VCaP (cell line): ENCODE data around the gene PLEKHG3.

Experiments used
- H3K27ac ChIP-seq: fragments of 450-650 bp; 2 replicates; pipeline ENCODE4 v1.5.1; 2017
- CTCF ChIP-seq: fragments of 450-650 bp; conservative IDR thresholded peaks from 2 replicates; pipeline ENCODE4 v1.5.1; 2017; ENCODE audit warnings: mild to moderate bottlenecking, moderate library complexity

Gene PLEKHG3

GRCh38 chr14:64762044-64763034 is 58.1 kb downstream of the PLEKHG3 start:
- peak; percentile 14; the same call in 1 of the 2 replicates for TF ChIP-seq CTCF
- peak overlapping the region; percentile 37 for H3K27ac ChIP-seq

GRCh38 chr14:64763085-64763782 is 59.0 kb downstream of the PLEKHG3 start:
- no peak for TF ChIP-seq CTCF

GRCh38 chr14:64763801-64764621 is 59.8 kb downstream of the PLEKHG3 start:
- no peak for TF ChIP-seq CTCF
- H3K27ac ChIP-seq = no peak overlapping the region

More at GRCh38 chr14:64763085-64763782, 59.0 kb downstream of the PLEKHG3 start:
- no peak overlapping the region for H3K27ac ChIP-seq

GRCh38 chr14:64764641-64765520 is 60.7 kb downstream of the PLEKHG3 start:
- peak; percentile 88 for TF ChIP-seq CTCF
- no peak overlapping the region for H3K27ac ChIP-seq

- H3K27ac ChIP-seq = no peak overlapping the region
- no peak for TF ChIP-seq CTCF
Measured at GRCh38 chr14:64765740-64766302, 61.6 kb downstream of the PLEKHG3 start.

GRCh38 chr14:64766430-64767151 is 62.4 kb downstream of the PLEKHG3 start:
- no peak for TF ChIP-seq CTCF
- H3K27ac ChIP-seq = no peak overlapping the region
